GM19452 (cell line): ENCODE results near the gene TOM1L2.

Source experiments
- ATAC-seq: cut with Tn5 transposase; IDR thresholded peaks from one replicate; pipeline ENCODE4 v1.9.1; 2021; ENCODE audit not compliant: unreplicated experiment

Gene TOM1L2

DNA sequence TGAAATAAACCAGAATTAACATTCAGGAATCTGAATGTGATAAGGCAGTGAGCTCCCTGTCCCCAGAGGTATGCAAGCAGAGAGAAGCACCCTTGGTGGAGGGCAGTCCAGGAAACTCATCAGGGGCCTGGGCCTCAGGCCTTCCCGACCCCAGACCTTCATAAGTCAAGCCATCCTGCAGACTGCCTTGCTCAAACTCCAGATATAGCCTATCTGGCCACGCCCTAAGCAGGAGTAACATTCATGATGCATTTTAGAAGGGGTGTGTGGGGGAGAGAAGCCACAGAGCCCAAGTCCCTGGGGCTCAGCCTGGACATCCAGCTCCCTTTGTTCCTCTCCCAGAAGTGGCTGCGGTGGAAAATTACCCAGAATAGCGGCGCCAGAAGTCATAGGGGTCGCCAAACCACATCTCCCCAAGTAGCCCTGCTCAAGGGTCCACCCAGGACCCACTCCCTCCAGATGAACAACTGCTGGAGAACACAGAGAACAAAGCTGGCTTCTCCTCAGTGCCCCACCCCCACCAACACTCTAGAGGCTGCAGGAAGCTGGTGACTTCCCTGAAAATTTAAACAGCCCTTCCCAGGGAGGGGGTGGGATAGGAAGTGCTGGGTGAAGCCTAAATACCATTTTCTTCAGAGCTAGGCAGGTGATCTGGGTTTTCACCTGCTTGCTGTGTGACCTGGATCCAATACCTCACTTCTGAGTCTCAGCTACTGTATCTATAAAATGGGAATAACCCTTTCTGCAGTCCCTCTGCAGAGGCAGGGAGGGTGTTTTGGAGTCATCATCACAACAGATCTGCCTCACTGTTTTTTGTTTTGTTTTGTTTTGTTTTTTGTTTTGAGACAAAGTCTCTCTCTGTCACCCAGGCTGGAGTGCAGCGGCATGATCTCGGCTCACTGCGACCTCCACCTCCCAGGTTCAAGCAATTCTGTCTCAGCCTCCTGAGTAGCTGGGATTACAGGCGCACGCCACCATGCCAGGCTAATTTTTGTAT is 133.9 kb downstream of the TOM1L2 start:
- no peak for ATAC-seq

DNA sequence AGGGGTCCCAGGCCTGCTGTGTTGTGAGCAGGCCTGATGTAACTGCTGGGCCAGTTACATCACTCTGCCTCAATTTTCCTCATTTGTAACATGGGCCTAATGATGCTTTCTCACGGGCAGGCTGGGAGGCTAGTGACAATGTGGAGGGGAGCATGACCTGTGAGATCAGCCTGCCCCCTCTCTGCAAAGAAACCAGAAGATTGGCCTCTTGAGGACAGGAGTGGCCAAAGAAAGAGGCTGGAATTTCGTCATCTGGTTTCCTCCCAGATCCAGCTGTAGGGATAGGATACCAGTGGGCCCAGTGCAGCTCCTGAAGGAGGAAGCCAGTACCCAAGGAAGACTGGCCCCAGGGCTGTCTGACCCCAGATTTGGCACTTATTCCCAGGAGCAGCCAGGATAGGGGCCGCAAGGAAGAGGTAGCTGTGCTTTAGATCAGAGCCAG is 134.8 kb downstream of the TOM1L2 start:
- no peak for ATAC-seq

DNA sequence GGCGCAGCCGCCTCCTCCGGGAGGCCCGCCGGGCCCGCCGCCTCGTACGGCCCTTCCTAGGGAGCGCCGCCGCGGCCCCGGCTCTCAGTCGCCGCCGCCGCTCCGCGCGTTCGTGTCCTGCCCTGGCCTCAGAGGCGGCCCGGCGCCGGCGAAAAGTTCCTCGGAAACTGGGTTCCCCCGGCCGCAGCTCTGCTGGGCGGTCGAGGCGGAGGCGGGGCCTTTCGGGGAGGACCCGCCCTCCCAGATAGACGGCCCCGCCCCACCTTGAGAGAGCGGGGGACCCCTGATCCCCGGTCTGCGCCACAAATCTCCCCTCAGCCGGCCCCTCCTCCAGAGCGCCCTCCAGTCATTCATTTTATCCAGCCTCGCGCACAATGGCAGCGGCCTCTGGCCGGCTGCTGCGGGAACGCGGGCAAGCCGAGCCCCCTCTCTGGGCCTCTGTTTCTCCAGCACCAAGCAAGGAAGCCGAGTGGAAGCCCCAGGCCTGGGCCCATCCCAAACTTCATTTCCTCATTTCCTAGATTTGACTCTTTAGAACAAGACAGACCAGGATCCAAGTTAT is 135.3 kb downstream of the TOM1L2 start, which contains the start of gene SREBF1:
Gene SREBF1 (minus strand): TSS at position 169 of the 562 bp plus-strand sequence. CDS start 169 bp downstream, outside the sequence.
- peak; percentile 22 for ATAC-seq

DNA sequence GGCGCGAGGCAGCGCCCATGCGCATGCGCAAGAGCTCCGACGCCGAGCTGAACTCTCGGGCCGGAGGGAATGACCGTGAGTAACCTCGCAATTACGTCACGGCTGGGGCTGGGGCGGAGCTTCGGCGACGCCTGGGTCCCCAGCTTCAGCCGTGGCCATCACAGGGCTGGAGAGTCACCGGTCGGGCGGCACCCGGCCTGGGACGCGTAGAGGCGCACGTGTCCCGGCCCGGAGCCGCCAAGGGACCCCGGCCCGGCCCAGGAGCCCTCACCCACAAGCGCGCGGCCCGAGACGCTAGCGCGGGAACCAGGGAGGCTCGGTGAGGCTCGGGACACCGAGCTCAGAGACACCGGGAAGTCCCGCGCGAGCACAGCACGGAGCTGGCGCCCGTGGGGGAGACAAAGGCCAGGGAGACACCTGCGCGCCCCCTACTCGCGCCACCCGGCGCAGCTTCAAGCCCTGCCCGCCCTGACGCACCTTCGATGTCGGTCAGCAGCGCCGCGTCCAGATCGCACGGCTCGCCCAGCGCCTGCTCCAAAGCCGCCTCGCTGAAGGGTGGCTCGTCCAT is 135.9 kb downstream of the TOM1L2 start:
- peak; percentile 65 for ATAC-seq

DNA sequence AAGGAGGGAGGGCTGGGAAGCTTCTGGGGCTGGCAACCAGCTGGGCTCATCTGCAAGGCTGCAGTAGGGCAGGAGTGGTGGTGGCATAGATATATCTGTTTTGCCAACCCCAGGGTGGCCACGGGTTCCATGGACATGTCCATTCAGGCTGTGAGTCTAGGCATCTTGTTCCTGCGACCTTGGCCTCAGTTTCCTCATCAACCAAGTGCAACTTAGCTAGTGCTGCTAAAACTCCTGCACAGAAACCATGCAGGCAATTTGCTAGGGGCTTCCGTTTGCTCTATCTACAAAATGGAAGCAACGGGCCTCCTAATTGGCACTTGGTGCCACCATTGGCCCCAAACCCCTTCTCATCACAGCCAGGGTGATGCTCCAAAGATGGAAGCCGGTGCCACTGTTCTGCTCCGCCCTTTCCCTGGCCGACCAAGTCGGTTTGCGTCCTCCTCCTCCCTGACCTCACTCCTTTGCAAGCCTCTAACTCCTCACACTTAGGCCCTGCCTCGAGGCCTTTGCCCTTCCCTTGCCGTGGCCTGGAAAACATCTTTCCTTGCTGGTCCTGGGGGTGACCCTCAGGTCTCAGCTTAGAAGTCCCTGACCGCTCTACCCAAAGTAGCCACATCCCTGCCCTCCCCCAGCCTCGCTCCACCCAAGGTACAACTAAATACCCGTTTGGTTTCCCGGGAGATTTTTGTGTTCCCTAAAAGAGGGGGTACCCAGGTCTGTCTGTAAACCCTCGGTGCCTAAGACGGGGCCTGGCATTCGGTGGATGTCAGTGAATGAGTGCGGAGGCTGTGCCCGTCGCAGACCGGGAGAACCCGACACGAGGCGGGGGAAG is 136.6 kb downstream of the TOM1L2 start:
- no peak for ATAC-seq

DNA sequence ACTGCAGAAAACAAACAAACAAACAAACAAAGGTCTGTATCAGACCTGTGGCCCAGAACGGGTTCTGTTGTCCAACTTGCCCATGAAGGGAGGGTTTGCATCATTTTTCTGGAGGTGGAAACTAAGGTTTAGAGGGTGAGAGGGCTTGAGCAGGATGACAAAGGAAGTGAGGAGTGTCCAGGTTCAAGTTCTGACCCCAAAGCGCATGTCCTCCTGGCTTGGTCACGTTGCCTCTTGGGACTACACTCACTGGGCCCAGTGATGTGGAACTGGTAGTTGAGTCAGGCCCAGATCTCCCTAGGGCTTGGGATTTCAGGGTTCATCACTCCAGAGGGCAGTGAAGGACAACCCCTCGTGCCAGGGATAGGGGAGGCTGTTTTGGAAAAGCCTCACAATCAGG is 137.2 kb downstream of the TOM1L2 start:
- no peak for ATAC-seq

DNA sequence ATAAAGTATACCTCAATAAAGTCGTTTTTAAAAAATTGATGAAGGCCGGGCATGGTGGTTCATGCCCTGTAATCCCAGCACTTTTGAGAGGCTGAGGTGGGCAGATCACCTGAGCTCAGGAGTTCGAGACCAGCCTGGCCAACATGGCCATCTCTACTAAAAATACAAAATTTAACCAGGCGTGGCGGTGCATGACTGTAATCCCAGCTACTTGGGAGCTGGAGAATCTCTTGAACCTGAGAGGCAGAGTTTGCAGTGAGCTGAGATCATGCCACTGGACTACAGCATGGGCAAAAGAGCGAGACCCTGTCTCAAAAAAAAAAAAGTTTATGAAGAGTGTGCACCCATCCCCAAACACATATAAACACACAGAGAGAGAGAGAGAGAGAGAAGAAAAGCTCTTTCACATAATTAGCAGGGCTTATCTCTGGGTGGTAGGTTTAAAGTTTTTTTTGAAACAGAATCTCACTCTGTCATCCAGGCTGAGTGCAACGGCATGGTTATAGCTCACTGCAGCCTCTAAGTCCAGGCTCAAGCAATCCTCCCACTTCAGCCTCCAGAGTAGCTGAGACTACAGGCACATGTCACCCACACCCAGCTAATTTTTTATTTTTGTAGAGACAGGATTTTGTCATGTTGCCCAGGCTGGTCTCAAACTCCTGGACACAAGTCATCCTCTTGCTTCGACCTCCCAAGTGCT is 138.4 kb downstream of the TOM1L2 start:
- no peak for ATAC-seq

DNA sequence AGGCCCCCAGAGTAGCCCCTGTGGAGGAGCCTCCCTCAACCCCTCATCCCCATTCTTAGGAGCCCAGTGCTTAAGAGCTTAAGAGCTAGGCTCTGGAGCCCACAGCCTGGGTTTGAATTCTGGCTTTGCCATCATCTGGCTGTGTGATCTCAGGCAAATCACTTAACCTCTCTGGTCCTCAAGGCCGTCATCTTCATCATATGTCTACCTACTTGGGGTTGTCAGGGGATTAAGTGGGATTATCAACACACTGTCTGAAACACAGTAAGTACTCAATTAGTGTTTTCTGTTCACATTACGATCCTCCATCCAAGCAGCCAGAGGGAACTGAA is 140.2 kb downstream of the TOM1L2 start:
- ATAC-seq, result no peak

DNA sequence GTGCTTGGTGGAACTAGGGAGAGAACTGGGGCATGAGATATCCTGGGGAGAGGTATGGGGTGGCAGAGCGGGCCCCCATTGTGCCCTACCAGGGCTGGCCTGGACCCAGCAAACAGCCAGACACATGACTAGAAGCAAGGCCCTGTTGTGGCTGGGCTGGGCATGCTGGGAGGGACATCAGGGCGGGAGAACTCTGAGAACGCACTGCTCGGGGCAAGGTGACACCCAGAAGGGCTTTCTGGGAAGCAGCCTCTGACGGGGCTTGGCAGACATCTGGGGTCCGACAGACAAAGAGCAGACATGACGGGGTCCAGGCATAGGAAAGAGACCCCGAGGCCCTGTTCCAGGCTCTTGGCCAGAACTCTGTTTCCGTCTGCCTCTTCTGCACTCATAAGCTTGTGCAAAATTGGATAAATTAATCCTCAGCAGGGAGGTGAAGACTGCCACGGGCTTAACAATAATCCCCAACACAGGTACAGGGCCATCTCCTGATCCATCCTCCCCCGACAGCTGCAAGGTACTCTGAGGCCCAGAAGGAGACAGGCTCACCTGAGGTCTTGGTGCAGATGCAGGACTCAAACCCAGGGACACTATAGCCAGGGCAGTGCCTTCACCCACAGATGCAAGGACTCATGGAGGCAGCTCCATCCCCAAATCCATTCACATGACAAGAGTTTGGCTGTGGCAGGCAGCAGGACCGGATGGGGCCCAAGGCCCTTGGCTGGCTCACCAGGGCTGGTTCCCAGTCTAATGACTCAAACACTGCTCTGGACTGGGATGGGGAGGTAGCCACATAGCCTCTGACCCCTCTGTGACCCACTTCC is 140.8 kb downstream of the TOM1L2 start:
- no peak for ATAC-seq

DNA sequence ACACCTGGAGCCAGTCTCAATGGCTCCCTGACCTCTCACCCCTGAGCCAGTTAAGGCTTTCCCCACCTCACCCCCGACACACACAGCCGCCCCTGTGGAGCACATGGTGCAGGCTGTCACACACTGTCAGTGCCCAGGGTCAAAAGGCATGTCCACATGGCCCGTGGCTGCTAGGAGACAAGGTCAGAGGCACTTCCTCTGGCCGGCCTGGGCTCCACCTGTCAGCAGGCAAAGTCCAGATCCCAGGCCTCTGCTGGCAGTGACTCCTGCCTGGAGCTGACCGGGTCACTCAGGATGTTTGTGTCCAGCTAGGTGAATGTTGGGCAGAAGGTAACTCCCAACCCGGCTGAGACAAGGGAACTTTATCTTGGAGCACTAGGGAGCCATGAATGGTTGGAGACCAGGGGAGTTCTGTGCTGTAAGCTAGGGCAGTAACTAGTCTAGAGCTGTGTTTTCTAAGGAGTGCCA is 141.4 kb downstream of the TOM1L2 start:
- no peak for ATAC-seq

DNA sequence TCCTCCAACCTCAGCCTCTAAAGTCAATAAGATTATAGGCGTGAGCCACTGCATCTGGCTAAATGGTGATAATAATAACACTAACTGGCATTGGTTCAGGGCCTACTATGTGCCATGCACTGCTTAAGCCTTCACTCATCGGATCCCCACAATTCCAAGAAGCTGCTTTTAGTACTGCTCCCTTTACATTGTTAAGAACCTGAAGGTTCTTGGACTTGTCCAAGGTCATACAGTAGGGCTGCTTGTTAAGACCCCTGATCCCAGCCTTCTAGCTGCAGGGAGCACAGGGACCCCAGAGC is 142.0 kb downstream of the TOM1L2 start:
- ATAC-seq, result no peak

DNA sequence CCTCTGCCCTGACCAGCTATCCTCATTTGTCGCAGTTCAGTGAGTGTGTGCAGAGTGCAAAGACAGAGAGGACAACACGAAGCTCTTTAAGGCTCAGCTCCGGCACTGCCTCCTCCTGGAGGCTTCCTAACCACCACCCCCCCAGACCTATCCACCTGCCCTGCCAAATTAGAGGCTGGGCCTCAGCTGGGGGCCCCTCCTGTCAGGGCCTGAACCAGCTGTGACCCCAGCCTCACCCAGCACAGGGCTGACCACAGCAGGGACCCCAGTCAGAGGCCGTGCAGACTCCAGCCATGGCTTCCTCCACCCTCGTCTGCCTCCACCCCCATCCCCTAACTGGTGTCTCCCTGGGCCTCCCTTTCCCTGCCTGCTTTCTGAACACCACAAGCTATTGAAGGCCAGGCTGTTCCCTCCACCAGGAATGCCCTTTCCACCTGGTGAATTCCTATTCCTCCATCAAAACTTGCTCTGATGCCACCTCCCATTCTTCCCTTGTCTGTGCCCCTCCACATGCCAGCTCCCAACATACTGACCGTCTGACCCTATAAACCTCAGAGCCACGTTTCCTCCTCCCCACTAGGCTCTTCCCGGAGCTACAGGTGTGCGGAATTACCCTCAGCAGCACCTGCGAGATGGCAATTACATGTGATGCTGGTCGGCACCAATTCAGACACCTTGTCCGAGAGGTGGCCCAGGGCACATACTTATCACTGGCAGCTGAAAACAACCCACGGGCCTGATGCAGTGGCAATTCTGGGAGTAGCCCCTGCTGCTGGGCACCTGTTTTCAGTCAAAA is 144.2 kb downstream of the TOM1L2 start:
- no peak for ATAC-seq

DNA sequence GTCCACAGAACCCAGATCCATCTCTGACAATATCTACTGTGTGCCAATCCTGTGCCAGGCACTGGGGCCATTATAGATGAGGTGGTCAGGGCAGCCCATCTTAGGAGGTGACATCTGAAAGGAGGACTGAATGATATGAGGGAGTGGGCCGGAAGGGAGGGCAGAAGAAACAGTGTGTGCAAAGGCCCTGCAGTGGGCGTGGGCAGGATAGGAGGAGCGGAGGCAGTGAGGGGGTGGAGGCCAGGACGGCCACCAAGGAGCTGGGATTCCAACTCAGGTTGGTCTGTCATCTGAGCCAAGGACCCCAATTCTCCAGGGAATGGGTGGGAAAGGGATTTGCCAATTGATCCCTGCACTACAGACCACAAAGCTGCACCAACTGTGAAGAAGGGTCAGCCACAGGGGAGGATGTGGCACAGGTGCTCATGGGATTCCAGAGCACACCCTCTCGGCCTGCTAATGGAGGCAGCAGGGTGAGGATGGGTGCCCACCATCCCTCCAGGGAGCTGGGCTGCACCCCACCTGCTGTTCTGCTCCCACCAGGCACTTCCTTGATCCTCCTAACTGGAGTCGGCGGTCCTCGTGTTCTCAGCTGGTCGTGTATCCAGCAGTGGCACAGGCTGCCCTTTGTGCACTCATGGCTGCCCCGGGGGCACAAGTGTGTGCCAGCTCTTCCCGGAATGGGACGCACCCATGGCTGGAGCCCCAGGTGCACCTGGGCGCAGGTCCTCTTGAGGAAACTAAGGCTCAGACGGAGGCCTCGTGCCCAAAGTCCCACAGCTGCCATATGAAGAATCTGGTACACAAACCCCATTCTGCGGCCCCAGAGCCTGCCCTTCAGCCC is 145.0 kb downstream of the TOM1L2 start:
- ATAC-seq, result no peak

DNA sequence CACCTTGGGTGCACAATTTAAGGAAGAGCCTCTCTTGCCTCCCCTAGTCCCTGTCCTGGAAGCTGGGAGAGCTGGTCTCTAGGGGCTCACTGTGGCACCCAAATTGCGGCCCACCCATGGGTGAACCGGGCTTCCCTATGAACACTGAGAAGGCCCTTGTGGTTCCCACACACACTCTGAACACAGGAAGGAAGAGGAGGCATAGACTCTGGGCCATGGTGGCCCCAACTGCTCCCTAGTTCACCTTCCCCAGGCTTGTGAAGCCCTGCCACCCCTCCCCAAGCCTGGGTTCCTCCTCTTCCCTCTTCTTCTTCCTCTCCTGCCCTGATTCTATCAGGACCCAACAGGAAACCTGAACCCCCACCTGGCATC is 145.9 kb downstream of the TOM1L2 start:
- no peak for ATAC-seq

DNA sequence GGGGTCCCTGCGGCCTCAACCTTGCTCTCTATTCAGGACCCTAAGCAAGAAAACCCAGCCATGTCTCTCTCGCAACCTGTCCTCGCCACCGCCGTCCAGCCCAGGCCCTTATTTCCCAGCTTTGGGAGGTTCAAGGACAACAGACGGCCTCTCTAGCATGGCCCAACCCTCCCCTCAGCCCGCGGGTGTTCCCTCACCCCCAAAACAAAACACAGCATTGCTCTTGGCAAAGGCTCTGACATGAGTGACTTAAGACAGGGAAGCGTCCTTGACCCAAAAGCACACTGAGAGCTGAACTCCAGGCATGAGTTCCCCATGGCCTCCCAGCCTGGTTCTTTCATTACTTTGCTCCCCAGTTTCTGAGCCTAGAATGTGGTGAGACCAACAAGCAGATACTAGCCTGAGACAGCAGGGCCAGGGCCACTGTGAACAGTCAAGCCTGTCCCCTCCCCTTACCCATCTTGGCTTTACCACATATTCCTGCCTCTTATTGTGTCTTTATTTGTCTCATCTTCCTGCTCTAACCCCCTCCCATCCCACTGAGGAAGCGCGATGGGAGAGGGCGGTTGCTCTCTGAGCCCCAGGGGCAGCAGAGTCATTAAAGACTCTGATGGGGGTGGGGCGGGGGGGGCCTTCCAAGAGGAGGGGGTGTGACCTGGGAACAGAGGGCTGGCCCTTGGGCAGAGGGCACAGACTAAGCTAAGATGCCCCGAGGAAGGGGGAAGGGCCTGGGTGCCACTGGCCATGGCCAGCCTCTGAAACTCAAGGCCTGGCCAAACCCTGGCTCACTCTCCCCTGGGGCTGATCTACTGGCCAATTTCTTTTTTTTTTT is 147.2 kb downstream of the TOM1L2 start:
- ATAC-seq, result no peak

DNA sequence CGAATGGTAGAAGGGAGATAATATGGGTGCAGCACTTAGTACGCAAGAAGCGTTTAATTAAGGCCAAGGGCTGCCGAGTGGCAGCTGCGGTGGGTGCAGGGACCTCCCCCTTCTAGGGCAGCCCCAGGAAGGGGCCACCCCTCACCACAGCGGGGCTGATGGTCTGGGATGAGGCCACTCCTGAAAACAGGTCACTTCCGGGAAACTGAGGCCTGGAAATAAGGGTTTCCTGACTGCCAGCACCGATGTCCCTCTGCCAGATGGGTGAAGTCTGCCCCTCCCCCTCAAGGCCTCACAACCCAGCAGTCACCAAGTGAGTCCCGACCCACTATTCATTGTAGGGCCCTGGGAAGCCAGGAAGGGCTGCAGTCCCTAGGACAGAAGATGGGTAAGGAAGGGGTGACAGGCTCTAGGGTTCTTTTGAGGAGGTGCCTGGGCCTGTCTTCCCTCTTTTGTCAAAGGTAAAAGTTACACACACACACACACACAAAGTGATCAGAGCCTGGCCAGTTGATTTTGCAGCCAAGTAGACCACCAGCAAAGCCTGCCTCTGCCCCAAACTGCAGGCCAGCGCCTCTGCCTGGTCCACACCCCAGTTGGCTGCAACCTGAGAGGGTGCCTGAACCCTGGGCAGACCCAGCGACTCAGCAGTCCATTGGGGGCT is 147.9 kb downstream of the TOM1L2 start:
- peak; percentile 7 for ATAC-seq
